Ramos (cell line): ENCODE data around the gene SLC37A2.
"Not testable (repeated sequence)": the region's sequence is repeated elsewhere in the genome, so short reads cannot be mapped to it uniquely, and the experiment has no call there.

Experiments
- in situ Hi-C: fragments of 300-500 bp; cut with MboI; formaldehyde crosslinking; loops from one replicate; pipeline ENCODE4 v1.14.3; 2022; ENCODE audit warnings: low sequenced_read_pairs; ENCODE audit not compliant: unreplicated experiment

Gene SLC37A2

GRCh38 chr11:125082611-125083311 is 19.7 kb downstream of the SLC37A2 start:
- in situ Hi-C loops = no loop called here

GRCh38 chr11:125083312-125084056 is 20.4 kb downstream of the SLC37A2 start:
- in situ Hi-C loops = no loop called here

- in situ Hi-C loops = no loop called here
Measured at GRCh38 chr11:125084057-125084416, 20.9 kb downstream of the SLC37A2 start.

- in situ Hi-C loops = no loop called here
Measured at GRCh38 chr11:125084761-125085231, 21.7 kb downstream of the SLC37A2 start.

- in situ Hi-C loops = no loop called here
Measured at GRCh38 chr11:125085301-125086081, 22.4 kb downstream of the SLC37A2 start.

GRCh38 chr11:125086633-125087296 is 23.7 kb downstream of the SLC37A2 start:
- in situ Hi-C loops = no loop called here

- in situ Hi-C loops = no loop called here
Measured at GRCh38 chr11:125088123-125088522, 25.0 kb downstream of the SLC37A2 start.

GRCh38 chr11:125088576-125089455 is 25.7 kb downstream of the SLC37A2 start:
- in situ Hi-C loops = no loop called here

- in situ Hi-C loops = not testable (repeated sequence)
Measured at GRCh38 chr11:125089481-125089880, 26.4 kb downstream of the SLC37A2 start.

- in situ Hi-C loops = not testable (repeated sequence)
Measured at GRCh38 chr11:125090151-125090550, 27.0 kb downstream of the SLC37A2 start.

GRCh38 chr11:125090816-125091215 is 27.7 kb downstream of the SLC37A2 start:
- in situ Hi-C loops = no loop called here

GRCh38 chr11:125091247-125091876 is 28.3 kb downstream of the SLC37A2 start:
- in situ Hi-C loops = no loop called here

GRCh38 chr11:125091877-125092664 is 29.0 kb downstream of the SLC37A2 start:
- in situ Hi-C loops = no loop called here

GRCh38 chr11:125092669-125093068 is 29.6 kb downstream of the SLC37A2 start:
- in situ Hi-C loops = no loop called here

- in situ Hi-C loops = no loop called here
Measured at GRCh38 chr11:125093502-125093901, 30.4 kb downstream of the SLC37A2 start.

- in situ Hi-C loops = no loop called here
Measured at GRCh38 chr11:125094731-125095130, 31.6 kb downstream of the SLC37A2 start.

- in situ Hi-C loops = loop anchor here (25.0 kb wide), 1 partner anchor 787 kb away; the partner anchor contains the start of gene HYLS1
Measured at GRCh38 chr11:125100136-125100535, 37.0 kb downstream of the SLC37A2 start.

GRCh38 chr11:125101596-125101995 is 38.5 kb downstream of the SLC37A2 start:
- in situ Hi-C loops = loop anchor here (25.0 kb wide), 1 partner anchor 786 kb away; the partner anchor contains the start of gene HYLS1
